ENCODE results near the gene NKAPD1.
"Not testable (repeated sequence)": the region's sequence is repeated elsewhere in the genome, so short reads cannot be mapped to it uniquely, and the experiment has no call there.

NKAPD1 gene, protein sequence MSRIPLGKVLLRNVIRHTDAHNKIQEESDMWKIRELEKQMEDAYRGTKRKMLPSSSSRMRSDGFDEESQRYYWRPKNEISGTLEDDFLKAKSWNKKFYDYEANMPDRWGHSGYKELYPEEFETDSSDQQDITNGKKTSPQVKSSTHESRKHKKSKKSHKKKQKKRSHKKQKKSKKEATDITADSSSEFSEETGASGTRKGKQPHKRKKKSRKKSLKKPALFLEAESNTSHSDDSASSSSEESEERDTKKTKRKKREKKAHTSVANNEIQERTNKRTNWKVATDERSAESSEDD

DNA sequence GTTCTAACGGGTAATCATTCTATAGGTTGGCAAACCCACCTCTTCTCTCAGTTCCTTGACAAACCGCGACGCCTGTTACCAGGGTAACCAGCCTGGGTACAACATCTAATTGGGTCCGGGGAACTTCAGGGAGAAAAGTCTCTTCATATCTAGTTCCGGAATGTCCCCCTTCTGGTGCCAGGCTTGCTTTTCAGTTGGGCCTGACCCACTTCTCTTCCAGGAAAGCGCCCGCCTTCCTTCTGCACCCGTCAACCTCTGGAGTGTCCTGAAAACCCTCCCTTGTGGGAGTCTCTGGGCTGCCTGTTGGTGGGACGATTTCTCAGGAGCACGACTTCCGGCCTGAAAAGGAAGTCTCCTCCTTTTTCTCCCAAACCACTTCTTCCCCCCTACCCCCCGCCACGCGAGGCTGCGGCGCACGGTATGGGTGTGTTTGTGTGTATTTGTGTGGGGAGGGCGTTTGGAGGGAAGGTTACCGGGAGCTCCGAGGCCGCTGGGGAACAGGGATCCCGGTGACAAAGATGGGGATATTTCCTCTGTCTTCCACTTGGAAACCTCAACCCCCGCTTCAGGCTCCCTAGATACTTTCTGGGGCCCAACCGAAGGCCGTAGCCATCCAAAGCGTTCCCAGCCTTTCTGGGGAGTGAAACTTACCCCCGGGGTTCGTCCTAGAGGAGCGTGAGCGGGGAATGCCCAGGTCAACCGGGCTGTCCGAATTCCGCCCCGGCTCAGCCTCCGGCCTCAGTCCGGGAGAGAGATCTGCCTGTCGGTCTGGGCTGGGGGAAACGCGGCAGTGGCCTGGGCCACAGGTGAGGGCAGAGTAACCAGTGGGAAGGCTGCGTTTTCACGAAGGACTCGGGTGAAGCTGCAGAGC is at the start of gene NKAPD1, which contains the start of gene PIH1D2:
Gene NKAPD1 (plus strand): TSS at position 359 of the 871 bp plus-strand sequence. CDS start 1,276 bp downstream, outside the sequence.
Gene PIH1D2 (minus strand): TSS at position 77 of the 871 bp plus-strand sequence. CDS start 843 bp downstream, outside the sequence.
- peak; percentile 83 for DNase-seq (ENCODE audit: low read depth)

DNA sequence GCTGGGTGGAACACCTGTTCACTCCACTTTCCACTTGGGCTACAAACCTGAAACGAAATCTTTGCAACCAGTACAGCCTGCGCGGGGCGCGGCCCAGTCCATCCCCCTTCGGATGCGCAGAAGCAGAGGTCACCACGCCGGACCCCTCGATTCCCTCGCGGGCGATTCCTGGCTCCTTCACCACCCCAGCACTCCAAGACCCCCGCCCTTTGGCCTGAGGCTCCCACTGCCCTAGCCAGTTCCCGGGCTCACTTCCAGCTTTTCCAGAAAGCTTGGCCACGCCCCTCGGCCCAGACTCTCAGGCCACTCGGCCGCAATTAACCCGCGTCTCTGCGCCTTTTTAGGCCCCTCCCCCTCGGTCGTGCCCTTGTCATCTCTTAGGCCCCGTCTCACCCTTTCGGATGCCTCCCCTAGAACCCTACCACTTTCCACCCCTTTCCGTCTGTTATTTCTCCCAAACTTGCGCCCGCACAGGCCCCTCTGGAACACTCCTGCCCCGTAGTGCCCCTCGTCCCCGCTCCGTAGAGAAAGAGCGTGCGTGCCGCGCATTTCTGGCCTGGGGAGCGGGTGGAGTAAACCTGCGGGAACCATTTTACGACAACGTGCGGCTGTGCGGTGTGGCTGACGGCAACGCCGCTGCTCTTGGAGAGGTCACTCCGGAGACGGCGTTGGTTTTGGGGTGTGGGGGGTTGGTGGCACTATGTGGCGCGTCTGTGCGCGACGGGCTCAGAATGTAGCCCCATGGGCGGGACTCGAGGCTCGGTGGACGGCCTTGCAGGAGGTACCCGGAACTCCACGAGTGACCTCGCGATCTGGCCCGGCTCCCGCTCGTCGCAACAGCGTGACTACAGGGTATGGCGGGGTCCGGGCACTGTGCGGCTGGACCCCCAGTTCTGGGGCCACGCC is 49.1 kb upstream of the NKAPD1 start, which contains the start of gene DLAT:
Gene DLAT (plus strand): TSS at position 636 of the 906 bp plus-strand sequence. CDS start 65 bp downstream, at position 701.
- DNase-seq (ENCODE audit: low read depth) = peak; percentile 35

DNA sequence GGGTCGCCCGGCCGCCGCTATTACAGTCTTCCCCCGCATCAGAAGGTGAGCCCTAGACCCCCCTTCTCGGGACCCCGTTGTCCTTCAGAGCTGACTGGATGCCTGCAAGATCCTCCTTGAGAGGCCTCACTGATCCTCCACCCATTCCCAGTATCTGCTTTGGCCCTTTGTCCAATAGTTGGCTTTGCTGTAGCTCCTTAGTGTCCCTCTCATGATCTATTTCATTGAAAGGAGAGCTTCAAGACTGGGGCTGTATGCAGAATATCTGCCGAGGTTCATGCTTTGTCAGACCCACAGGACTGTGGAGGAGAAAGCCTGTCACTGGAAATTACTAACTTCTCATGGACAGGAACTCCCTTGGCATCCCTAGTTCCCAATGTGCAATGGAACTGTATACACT is 48.4 kb upstream of the NKAPD1 start:
- DNase-seq (ENCODE audit: low read depth) = no peak

DNA sequence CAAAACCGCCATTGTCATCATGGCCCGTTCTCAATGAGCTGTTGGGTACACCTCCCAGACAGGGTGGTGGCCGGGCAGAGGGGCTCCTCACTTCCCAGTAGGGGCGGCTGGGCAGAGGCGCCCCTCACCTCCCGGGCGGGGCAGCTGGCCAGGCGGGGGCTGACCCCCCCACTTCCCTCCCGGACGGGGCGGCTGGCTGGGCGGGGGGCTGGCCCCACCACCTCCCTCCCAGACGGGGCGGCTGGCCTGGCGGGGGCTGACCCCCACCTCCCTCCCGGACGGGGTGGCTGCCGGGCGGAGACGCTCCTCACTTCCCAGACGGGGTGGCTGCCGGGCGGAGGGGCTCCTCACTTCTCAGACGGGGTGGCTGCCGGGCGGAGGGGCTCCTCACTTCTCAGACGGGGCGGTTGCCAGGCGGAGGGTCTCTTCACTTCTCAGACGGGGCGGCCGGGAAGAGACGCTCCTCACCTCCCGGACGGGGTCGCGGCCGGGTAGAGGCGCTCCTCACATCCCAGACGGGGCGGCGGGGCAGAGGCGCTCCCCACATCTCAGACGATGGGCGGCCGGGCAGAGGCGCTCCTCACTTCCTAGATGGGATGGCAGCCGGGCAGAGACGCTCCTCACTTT is 47.2 kb upstream of the NKAPD1 start:
- not testable (repeated sequence) for DNase-seq (ENCODE audit: low read depth)

DNA sequence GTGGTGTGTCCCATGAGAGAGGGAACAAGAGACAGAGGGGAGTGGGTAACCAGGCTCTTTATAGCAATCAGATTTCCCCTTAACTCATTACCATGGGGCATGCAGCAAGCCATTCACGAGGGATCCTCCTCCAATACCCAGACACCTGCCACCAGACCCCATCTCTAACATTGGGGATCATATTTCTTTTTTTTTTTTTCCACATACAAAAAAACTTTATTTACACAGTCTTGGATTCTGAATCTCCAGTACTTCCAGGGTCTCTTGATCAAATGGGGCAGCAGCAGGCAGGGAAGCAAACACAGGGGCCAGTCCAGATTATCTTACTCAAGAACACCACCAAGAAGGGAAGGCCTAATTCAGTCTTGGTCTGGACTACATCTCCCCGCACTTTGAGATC is 44.6 kb upstream of the NKAPD1 start:
- no peak for DNase-seq (ENCODE audit: low read depth)

DNA sequence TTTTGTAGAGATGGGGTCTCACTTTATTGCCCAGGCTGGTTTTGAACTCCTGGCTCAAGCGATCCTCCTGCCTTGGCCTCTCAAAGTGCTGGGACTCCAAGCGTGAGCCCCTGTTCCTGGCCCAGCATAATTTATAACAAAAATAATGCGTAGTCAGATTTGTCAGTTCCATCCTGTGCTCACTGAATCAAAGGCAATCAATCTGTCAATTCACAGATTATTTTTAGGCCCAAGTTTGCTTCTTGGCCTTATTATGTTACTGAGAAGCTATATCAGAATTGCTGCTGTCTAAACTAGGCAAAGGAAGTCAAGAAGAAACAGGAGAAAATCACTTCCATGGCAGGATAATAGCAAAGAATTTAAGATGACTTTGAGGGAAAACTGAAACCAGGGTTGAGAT is 40.2 kb upstream of the NKAPD1 start:
- no peak for DNase-seq (ENCODE audit: low read depth)

DNA sequence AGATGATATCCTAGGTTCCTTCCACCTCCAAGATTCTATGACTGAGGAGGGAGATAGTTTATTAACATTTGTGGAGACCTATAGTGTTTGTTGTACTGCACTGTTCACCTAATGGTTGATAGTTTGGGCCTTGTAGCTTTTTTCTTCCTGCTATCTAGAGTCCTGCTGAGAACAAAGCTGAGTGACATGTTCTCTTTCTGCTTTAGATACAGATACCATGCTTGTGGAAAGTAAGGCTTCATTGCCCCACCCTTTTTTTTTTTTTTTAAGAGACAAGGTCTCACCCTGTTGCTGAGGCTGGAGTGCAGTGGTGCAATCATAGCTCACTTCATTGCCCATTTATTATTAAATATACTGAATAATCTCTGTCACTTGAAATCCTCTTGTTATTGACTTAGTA is 36.6 kb upstream of the NKAPD1 start:
- no peak for DNase-seq (ENCODE audit: low read depth)

DNA sequence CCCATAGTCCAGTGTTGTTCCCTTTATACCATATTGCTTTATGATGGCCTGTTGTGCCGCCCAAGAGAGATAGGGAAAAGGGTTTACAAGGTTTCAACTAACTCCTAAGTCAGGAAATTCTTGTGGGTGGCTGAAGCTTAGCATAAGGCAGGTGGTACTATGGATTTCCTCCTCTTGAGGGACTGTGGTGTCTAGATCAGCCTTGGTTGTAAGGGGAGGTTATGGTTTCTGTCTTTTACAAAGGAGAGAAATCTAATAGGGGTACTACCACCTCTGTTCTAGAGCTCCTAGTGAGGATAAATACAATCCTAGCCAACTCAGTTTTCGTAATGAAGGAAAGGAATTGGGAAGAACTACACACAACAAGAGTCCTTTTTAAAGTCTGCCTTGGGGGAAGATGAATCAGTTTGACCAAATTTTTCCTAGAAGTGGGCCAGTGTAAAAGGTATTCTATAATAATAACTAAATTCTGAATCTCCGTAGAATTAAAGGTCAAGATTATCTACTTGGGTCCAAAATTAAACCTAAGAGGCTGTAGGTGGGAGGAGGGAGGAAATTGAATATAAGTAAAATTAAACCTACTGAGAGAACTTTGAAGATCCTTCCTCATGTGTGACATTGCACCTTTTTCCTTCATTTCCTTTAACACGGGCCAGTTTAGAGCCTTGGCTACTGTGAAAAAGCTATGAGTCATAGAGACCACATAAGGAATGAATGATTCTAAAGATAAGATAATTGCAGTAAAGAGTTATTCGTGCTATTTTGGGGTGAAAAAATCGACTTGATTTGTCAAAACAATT is 31.7 kb upstream of the NKAPD1 start:
- DNase-seq (ENCODE audit: low read depth) = no peak

DNA sequence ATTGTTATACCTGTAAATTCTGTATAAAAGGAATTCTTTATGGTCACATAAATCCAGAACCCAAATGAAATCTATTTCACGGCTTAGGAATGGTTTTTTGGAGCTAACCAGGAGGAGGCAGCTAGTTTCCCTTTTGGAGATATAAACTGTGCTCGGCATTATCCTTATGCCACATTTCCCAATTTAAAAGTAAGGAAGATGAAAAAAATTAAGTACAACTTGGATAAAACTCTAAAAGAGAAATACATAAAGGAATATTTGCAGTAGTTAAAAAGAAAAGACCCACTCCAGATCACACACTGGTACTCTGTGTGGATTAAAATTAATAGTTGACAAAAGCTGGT is 31.2 kb upstream of the NKAPD1 start:
- DNase-seq (ENCODE audit: low read depth) = no peak

DNA sequence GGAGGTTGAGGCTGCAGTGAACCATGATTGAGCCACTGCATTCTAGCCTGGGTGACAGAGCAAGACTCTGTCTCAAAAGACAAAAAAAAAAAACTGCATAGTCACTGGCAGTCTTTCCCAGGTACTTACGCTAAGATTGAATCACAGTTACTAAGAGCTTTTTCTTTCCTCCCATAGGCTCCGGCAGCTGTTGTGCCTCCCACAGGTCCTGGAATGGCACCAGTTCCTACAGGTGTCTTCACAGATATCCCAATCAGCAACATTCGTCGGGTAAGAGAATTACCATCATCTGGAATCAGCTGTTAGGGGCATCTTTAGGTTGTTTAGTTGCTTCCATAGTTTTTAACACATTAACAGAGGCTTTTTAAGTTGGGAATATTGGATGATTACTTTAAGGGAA is 29.1 kb upstream of the NKAPD1 start:
- no peak for DNase-seq (ENCODE audit: low read depth)

DNA sequence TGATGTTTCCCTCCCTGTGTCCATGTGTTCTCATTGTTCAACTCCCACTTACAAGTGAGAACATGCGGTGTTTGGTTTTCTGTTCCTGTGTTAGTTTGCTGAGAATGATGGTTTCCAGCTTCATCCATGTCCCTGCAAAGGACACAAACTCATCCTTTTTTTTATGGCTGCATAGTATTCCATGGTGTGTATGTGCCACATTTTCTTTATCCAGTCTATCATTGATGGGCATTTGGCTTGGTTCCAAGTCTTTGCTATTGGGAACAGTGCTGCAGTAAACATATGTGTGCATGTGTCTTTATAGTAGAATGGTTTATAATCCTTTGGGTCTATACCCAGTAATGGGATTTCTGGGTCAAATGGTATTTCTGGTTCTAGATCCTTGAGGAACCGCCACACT is 27.5 kb upstream of the NKAPD1 start:
- not testable (repeated sequence) for DNase-seq (ENCODE audit: low read depth)

DNA sequence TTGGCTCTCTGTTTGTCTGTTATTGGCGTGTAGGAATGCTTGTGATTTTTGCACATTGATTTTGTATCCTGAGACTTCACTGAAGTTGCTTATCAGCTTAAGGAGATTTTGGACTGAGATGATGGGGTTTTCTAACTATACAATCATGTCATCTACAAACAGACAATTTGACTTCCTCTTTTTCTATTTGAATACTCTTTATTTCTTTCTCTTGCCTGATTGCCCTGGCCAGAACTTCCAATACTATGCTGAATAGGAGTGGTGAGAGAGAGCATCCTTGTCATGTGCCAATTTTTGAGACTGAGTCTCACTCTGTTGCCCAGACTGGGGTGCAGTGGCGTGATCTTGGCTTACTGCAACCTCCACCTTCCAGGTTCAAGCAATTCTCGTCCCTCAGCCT is 25.8 kb upstream of the NKAPD1 start:
- not testable (repeated sequence) for DNase-seq (ENCODE audit: low read depth)

DNA sequence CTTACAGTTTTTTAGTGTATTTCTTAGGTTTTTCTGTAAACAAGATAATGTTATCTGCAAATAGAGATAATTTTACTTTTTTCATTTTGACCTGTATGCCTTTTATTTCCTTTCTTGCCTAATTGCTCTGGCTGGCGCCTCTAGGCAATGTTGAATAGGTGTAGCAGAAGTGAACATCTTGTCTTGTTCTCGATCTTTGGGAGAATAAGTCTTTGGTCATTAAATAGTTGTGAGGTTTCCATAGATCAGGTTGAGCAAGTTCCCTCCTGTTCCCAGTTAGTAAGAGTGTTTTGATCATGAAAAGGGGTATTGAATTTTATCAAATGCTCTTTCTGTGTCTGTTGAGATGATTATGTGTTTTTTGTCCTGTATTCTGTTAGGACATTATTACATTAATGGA is 24.3 kb upstream of the NKAPD1 start:
- DNase-seq (ENCODE audit: low read depth) = no peak

DNA sequence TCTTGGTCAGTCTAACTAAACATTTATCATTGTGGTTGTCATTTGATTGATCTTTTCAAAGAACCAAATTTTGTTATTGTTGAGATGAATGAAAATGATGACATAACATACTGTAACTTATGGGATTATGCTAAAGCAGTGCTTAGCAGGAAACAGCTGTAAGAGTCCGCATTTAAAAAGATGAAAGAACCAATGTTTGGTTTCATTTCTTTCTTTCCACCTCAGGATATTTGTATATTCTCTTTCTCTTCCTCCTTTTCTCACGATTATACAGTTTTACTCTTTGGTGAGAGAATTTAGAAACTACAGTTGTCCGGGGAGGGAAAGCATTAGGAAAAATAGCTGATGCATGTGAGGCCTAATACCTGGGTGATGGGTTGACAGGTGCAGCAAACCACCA is 23.4 kb upstream of the NKAPD1 start:
- no peak for DNase-seq (ENCODE audit: low read depth)

DNA sequence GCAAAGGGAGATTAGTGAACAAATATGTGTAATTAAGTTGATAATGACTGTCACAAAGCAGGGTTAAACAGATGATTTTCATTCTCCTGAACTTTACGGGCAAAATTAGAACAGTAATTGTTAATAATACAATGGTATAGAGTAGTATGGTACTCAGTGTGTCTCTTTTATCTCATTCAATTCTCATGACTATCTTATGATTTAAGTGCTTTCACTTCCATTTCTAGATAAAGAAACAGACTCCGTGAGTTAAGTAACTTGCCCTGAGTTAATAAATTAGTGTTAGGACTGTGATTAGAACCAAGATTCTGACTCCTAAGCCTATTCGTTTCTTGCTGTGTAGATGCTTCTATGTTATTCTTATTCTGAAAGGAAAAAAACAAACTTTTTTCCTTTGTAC is 22.3 kb upstream of the NKAPD1 start:
- DNase-seq (ENCODE audit: low read depth) = no peak

DNA sequence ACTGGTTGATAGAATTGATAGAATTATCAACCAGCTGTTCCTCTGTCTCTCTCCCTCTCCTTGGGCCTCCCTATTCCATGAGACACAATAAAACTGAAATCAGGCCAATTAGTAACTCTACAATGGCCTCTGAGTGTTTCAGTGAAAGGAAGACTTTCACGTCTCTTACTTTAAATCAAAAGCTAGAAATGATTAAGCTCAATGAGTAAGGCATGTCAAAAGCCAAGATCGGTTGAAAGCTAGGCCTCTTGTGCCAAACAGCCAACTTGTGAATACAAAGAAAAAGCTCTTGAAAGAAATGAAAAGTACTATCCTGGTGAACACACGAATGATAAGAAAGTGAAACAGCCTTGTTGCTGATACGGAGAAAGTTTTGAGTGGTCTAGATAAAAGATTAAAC is 16.9 kb upstream of the NKAPD1 start:
- DNase-seq (ENCODE audit: low read depth) = no peak

DNA sequence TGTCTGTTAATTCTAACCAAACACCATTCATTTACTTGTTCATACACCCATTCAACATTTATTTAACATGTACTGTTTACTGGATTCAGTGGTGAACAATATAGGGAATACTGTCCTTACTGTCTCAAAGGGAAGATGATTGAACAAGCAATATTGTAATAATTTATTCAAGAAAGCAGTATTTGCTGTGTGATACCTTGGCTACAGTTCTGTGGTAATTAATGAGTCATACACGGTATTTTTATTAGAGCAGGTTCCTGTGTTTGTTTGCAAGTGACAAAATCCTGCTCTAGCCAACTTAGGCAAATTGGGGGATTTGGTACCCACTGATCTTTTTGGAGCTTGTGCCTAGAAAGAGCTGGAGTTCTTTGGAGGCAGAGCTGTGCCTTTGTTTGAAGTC is 16.0 kb upstream of the NKAPD1 start:
- DNase-seq (ENCODE audit: low read depth) = no peak

DNA sequence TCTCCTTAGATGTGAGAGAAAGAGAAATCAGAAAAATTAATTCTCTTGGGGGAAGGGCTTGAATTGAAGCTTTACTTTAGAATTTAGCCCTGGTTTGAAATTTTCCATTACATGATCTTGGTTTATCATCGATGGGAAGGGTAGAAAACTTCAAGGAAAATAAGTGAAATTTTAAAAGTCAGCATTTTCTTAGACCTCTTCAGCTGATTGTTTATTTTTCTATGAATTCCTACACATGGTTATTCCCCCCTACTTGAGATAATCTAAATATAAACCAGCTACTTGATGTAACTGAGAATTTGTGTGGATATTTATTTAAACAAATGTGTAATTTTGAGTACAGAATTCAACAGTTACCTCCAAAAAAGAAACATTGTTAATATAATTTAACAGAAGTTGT is 11.2 kb upstream of the NKAPD1 start:
- no peak for DNase-seq (ENCODE audit: low read depth)

DNA sequence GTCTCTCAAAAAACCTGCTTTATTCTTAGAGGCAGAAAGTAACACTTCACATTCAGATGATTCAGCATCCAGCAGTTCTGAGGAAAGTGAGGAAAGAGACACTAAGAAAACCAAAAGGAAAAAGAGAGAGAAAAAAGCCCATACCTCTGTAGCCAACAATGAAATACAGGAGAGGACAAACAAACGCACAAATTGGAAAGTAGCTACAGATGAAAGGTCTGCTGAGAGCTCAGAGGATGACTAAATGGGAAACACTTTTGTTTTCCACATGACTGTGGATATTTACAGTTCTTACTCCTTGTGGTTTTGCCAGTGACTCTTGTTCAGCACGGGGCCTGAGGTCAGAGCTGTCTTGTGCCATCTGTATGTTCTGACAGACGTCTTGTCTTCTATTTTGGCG is 8.6 kb downstream of the NKAPD1 start:
- no peak for DNase-seq (ENCODE audit: low read depth)

DNA sequence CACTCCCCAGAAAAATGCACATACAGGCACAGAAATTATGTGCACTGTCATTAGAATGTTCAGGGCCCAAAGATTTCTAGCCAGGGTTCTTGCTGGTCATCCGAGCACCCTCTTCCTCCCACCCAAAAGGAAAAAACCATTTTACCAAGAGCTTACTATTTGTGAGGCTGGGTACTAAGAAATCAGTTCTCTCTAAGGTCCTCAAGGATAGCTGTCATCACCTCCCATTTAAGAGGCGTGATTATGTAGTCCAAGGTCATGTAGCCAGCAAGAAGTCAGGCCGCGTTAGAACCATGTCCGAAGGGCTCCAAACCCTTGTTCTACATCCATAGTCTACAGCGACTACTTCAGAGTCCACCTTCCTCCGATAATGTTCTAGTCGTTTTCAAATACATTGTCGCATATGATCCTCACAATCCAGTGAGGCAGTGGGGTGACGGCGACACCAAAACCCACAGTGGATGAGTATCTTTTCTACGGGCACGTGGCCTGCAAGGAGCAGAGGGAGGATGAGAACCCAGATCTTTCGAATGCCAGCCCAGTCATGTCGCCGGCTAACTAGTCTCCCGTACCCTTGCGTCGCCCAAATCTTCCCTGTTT is 11.8 kb downstream of the NKAPD1 start:
- DNase-seq (ENCODE audit: low read depth) = no peak

All from fibroblast of the conjunctiva (primary cell).